Mesendoderm (in vitro differentiated cells): Measurements from ENCODE around the gene FBXO38.

Experiments used
- DNase-seq: peaks from one replicate; pipeline ENCODE4 v3.0.0; 2013
- H2AK5ac ChIP-seq: 2 replicates; pipeline ENCODE4 v1.6.1; 2013; ENCODE audit warnings: low read length, inconsistent platforms
- H2BK120ac ChIP-seq: 2 replicates; pipeline ENCODE4 v1.6.1; 2013; ENCODE audit warnings: low read depth, mild to moderate bottlenecking, low read length, moderate library complexity, mixed read lengths
- H2BK15ac ChIP-seq: replicated peaks from 2 replicates; pipeline ENCODE4 v1.6.1; 2013; ENCODE audit warnings: low read depth, mild to moderate bottlenecking, moderate library complexity
- H2BK5ac ChIP-seq: 2 replicates; pipeline ENCODE4 v1.6.1; 2013; ENCODE audit warnings: low read length, inconsistent platforms
- H3K18ac ChIP-seq: 2 replicates; pipeline ENCODE4 v1.6.1; 2013; ENCODE audit warnings: mild to moderate bottlenecking, low read length, mixed read lengths
- H3K23ac ChIP-seq: one replicate; pipeline ENCODE4 v1.6.1; 2013; ENCODE audit warnings: low read length
- H3K27ac ChIP-seq: 2 replicates; pipeline ENCODE4 v1.5.1; 2013; ENCODE audit warnings: low read depth, mild to moderate bottlenecking, inconsistent platforms, low read length, moderate library complexity
- H3K27me3 ChIP-seq: 2 replicates; pipeline ENCODE4 v1.6.1; 2013; ENCODE audit warnings: low read length, control low read depth, mild to moderate bottlenecking, inconsistent platforms; ENCODE audit not compliant: insufficient read depth, poor library complexity
- H3K36me3 ChIP-seq: 2 replicates; pipeline ENCODE4 v1.6.1; 2013; ENCODE audit warnings: low read length, inconsistent platforms; ENCODE audit not compliant: control insufficient read depth, insufficient read depth
- H3K4ac ChIP-seq: one replicate; pipeline ENCODE4 v1.6.1; 2013; ENCODE audit warnings: low read depth, mild to moderate bottlenecking, low read length, moderate library complexity
- H3K4me1 ChIP-seq: 2 replicates; pipeline ENCODE4 v1.6.1; 2013; ENCODE audit warnings: low read depth, low read length, inconsistent platforms; ENCODE audit not compliant: control insufficient read depth
- H3K4me2 ChIP-seq: 2 replicates; pipeline ENCODE4 v1.6.1; 2013; ENCODE audit warnings: low read length
- H3K4me3 ChIP-seq: 2 replicates; pipeline ENCODE4 v1.5.1; 2013; ENCODE audit warnings: mild to moderate bottlenecking, low read length
- H3K56ac ChIP-seq: one replicate; pipeline ENCODE4 v1.6.1; 2013; ENCODE audit warnings: low read length
- H3K79me1 ChIP-seq: 2 replicates; pipeline ENCODE4 v1.6.1; 2013; ENCODE audit warnings: low read length, inconsistent platforms
- H3K79me2 ChIP-seq: 2 replicates; pipeline ENCODE4 v1.6.1; 2013; ENCODE audit warnings: mild to moderate bottlenecking, low read length; ENCODE audit not compliant: control insufficient read depth, insufficient read depth
- H3K9ac ChIP-seq: 2 replicates; pipeline ENCODE4 v1.6.1; 2013; ENCODE audit warnings: low read length, inconsistent platforms
- H4K5ac ChIP-seq: one replicate; pipeline ENCODE4 v1.6.1; 2013; ENCODE audit warnings: low read length
- H4K8ac ChIP-seq: one replicate; pipeline ENCODE4 v1.6.1; 2013; ENCODE audit warnings: low read depth, mild to moderate bottlenecking, control low read depth, low read length, moderate library complexity
- WGBS: extraction: QIAGEN DNeasy Blood & Tissue Kit; methylation state at CpG from one replicate; pipeline ENCODE4 v1.1.7; 2013; ENCODE audit warnings: low lambda C conversion rate, missing lambda C conversion rate; ENCODE audit not compliant: insufficient coverage; ENCODE audit errors: extremely low coverage; 5-methylcytosine and 5-hydroxymethylcytosine counted together

The FBXO38 gene

GRCh38 chr5:148482196-148482595 is 98.4 kb downstream of the FBXO38 start:
- Histone ChIP-seq H3K79me2 (no peaks in the 10 kb centered on the region), H3K4ac (no peak overlapping the region), H3K36me3 (no peaks in the 10 kb centered on the region), H3K27ac (no peak overlapping the region), H2BK15ac (no peak overlapping the region), H3K18ac (no peak overlapping the region), H3K23ac (no peak overlapping the region), H3K79me1 (no peaks in the 10 kb centered on the region), H3K27me3 (no peaks in the 10 kb centered on the region), H4K8ac (no peak overlapping the region), H3K56ac (peak overlapping the region; percentile 49), H2AK5ac (no peak overlapping the region), H3K4me3 (no peak overlapping the region), H4K5ac (no peak overlapping the region), H2BK120ac (no peak overlapping the region), H3K4me2 (no peak overlapping the region), H2BK5ac (no peak overlapping the region), H3K4me1 (no peaks in the 10 kb centered on the region), H3K9ac (no peak overlapping the region)
- peak; percentile 56 for DNase-seq
- WGBS: no CpG with 5 or more reads among the region's 7 CpGs

- Histone ChIP-seq H2BK120ac (no peak overlapping the region), H2BK5ac (no peak overlapping the region), H3K79me1 (no peaks in the 10 kb centered on the region), H3K9ac (no peak overlapping the region), H4K5ac (peak overlapping the region; percentile 1), H3K4me2 (no peak overlapping the region), H3K56ac (peak overlapping the region; percentile 49), H3K23ac (no peak overlapping the region), H3K36me3 (no peaks in the 10 kb centered on the region), H4K8ac (no peak overlapping the region), H3K18ac (no peak overlapping the region), H3K4me3 (no peak overlapping the region), H3K4me1 (no peaks in the 10 kb centered on the region), H3K4ac (no peak overlapping the region), H2AK5ac (no peak overlapping the region), H2BK15ac (no peak overlapping the region), H3K27me3 (no peaks in the 10 kb centered on the region), H3K27ac (no peak overlapping the region), H3K79me2 (no peaks in the 10 kb centered on the region)
- no CpG with 5 or more reads among the region's 22 CpGs for WGBS
- peak; percentile 86 for DNase-seq
Observed at GRCh38 chr5:148482697-148483462, 99.1 kb downstream of the FBXO38 start.

- no peak overlapping the region for H2BK5ac ChIP-seq
- no peak overlapping the region for H3K18ac ChIP-seq
- H3K27ac ChIP-seq: no peak overlapping the region
- H3K4me1 ChIP-seq: no peaks in the 10 kb centered on the region
- H2BK15ac ChIP-seq: no peak overlapping the region
- no peak overlapping the region for H3K9ac ChIP-seq
- no peaks in the 10 kb centered on the region for H3K79me2 ChIP-seq
- no peak overlapping the region for H3K4ac ChIP-seq
- no peak for DNase-seq
- H3K36me3 ChIP-seq: no peaks in the 10 kb centered on the region
- no peak overlapping the region for H2BK120ac ChIP-seq
- H3K4me2 ChIP-seq: no peak overlapping the region
- H3K27me3 ChIP-seq: no peaks in the 10 kb centered on the region
- no peak overlapping the region for H3K4me3 ChIP-seq
- no peak overlapping the region for H2AK5ac ChIP-seq
- no peak overlapping the region for H4K5ac ChIP-seq
- H3K23ac ChIP-seq: no peak overlapping the region
- no peaks in the 10 kb centered on the region for H3K79me1 ChIP-seq
- no peak overlapping the region for H3K56ac ChIP-seq
- WGBS: no CpG with 5 or more reads among the region's 3 CpGs
- no peak overlapping the region for H4K8ac ChIP-seq
Observed at GRCh38 chr5:148483750-148484149, 100.0 kb downstream of the FBXO38 start.

GRCh38 chr5:148484651-148485050 is 100.9 kb downstream of the FBXO38 start:
- Histone ChIP-seq H3K79me1 (no peaks in the 10 kb centered on the region), H3K79me2 (no peaks in the 10 kb centered on the region), H4K5ac (no peak overlapping the region), H3K4me1 (no peaks in the 10 kb centered on the region), H3K36me3 (no peaks in the 10 kb centered on the region), H3K27me3 (no peaks in the 10 kb centered on the region), H2AK5ac (no peak overlapping the region), H3K56ac (no peak overlapping the region), H3K9ac (no peak overlapping the region), H3K4me3 (no peak overlapping the region), H3K27ac (no peak overlapping the region), H2BK5ac (no peak overlapping the region), H3K23ac (no peak overlapping the region), H4K8ac (no peak overlapping the region), H2BK15ac (no peak overlapping the region), H2BK120ac (no peak overlapping the region), H3K18ac (no peak overlapping the region), H3K4me2 (no peak overlapping the region), H3K4ac (no peak overlapping the region)
- no peak for DNase-seq

GRCh38 chr5:148486456-148486855 is 102.7 kb downstream of the FBXO38 start:
- no peaks in the 10 kb centered on the region for H3K79me2 ChIP-seq
- H4K5ac ChIP-seq: no peak overlapping the region
- H3K23ac ChIP-seq: no peak overlapping the region
- no peak overlapping the region for H3K56ac ChIP-seq
- no peak overlapping the region for H2BK5ac ChIP-seq
- no peak for DNase-seq
- no peak overlapping the region for H3K27ac ChIP-seq
- H3K4me2 ChIP-seq: no peak overlapping the region
- no peaks in the 10 kb centered on the region for H3K4me1 ChIP-seq
- H3K36me3 ChIP-seq: no peaks in the 10 kb centered on the region
- H3K18ac ChIP-seq: no peak overlapping the region
- no CpG with 5 or more reads among the region's 3 CpGs for WGBS
- H3K4me3 ChIP-seq: no peak overlapping the region
- H2AK5ac ChIP-seq: no peak overlapping the region
- no peaks in the 10 kb centered on the region for H3K79me1 ChIP-seq
- no peak overlapping the region for H2BK120ac ChIP-seq
- H3K9ac ChIP-seq: no peak overlapping the region
- no peak overlapping the region for H2BK15ac ChIP-seq
- H4K8ac ChIP-seq: no peak overlapping the region
- no peaks in the 10 kb centered on the region for H3K27me3 ChIP-seq
- H3K4ac ChIP-seq: no peak overlapping the region

- Histone ChIP-seq H3K56ac (no peak overlapping the region), H4K5ac (no peak overlapping the region)
- no CpG with 5 or more reads among the region's 2 CpGs for WGBS
Observed at GRCh38 chr5:148488757-148489156, 105.0 kb downstream of the FBXO38 start.

More at GRCh38 chr5:148488757-148489156, 105.0 kb downstream of the FBXO38 start:
- H3K4me3 ChIP-seq: no peak overlapping the region
- no peak for DNase-seq
- no peak overlapping the region for H3K18ac ChIP-seq
- H2AK5ac ChIP-seq: no peak overlapping the region
- no peak overlapping the region for H3K27ac ChIP-seq
- no peak overlapping the region for H4K8ac ChIP-seq
- H3K4me1 ChIP-seq: no peaks in the 10 kb centered on the region
- no peaks in the 10 kb centered on the region for H3K79me1 ChIP-seq
- H3K4me2 ChIP-seq: no peak overlapping the region
- H3K36me3 ChIP-seq: no peaks in the 10 kb centered on the region
- H2BK120ac ChIP-seq: no peak overlapping the region
- H2BK15ac ChIP-seq: no peak overlapping the region
- H3K79me2 ChIP-seq: no peaks in the 10 kb centered on the region
- H3K4ac ChIP-seq: no peak overlapping the region
- H2BK5ac ChIP-seq: no peak overlapping the region
- no peaks in the 10 kb centered on the region for H3K27me3 ChIP-seq
- no peak overlapping the region for H3K23ac ChIP-seq
- no peak overlapping the region for H3K9ac ChIP-seq
